Measurements from ENCODE around the gene FOXJ3. TPM values are rescaled to one million over a fixed set of nuclear protein-coding genes. Genes with fewer than 3 reads are reported as not detected.

The FOXJ3 gene
- total RNA-seq, 1 donor from 2014 or later = 59.9 TPM

GRCh38 chr1:42348498-42348897, 13.5 kb upstream of the FOXJ3 start:
- DNase-seq (ENCODE audit: extremely low spot score in 2 of 2) = no peak
- Histone ChIP-seq H3K4me1 (no peaks in the 10 kb centered on the region), H3K36me3 (no peaks in the 10 kb centered on the region), H3K4me3 (no peak overlapping the region), H3K9me3 (no peaks in the 10 kb centered on the region), H3K27me3 (no peaks in the 10 kb centered on the region), H3K27ac (no peak overlapping the region)
- intact Hi-C loops (cut with DNase I) = no loop called here
- TF ChIP-seq POLR2AphosphoS5 (IDR thresholded peaks at IDR 0.05; ENCODE audit: insufficient read depth in 1 of 2, low read depth in 1 of 2) = no peak
- TF ChIP-seq CTCF (IDR thresholded peaks at IDR 0.05) = no peak
- TF ChIP-seq POLR2A (IDR thresholded peaks at IDR 0.05) = no peak

GRCh38 chr1:42343049-42343448, 8.0 kb upstream of the FOXJ3 start:
- Histone ChIP-seq H3K36me3 (no peaks in the 10 kb centered on the region), H3K4me1 (no peaks in the 10 kb centered on the region), H3K27ac (no peak overlapping the region), H3K4me3 (no peak overlapping the region), H3K27me3 (no peaks in the 10 kb centered on the region), H3K9me3 (no peaks in the 10 kb centered on the region)
- DNase-seq (ENCODE audit: extremely low spot score in 2 of 2) = no peak
- intact Hi-C loops (cut with DNase I) = no loop called here
- TF ChIP-seq CTCF (IDR thresholded peaks at IDR 0.05) = no peak
- TF ChIP-seq POLR2A (IDR thresholded peaks at IDR 0.05) = no peak
- no peak for TF ChIP-seq POLR2AphosphoS5 (IDR thresholded peaks at IDR 0.05; ENCODE audit: insufficient read depth in 1 of 2, low read depth in 1 of 2)

- no peaks in the 10 kb centered on the region for H3K27me3 ChIP-seq
- H3K4me1 ChIP-seq = peaks cover 8% of the 10 kb centered on the region
- intact Hi-C loops (cut with DNase I) = no loop called here
- H3K9me3 ChIP-seq = no peaks in the 10 kb centered on the region
- TF ChIP-seq POLR2A (IDR thresholded peaks at IDR 0.05) (no peak), POLR2AphosphoS5 (IDR thresholded peaks at IDR 0.05; ENCODE audit: insufficient read depth in 1 of 2, low read depth in 1 of 2) (no peak), CTCF (IDR thresholded peaks at IDR 0.05) (no peak)
- H3K36me3 ChIP-seq = no peaks in the 10 kb centered on the region
- no peak overlapping the region for H3K4me3 ChIP-seq
- H3K27ac ChIP-seq = no peak overlapping the region
- no peak for DNase-seq (ENCODE audit: extremely low spot score in 2 of 2)
Observed at GRCh38 chr1:42340901-42341300, 5.9 kb upstream of the FOXJ3 start.

GRCh38 chr1:42340093-42340492, 5.1 kb upstream of the FOXJ3 start:
- Histone ChIP-seq H3K4me1 (peaks cover 11% of the 10 kb centered on the region), H3K36me3 (no peaks in the 10 kb centered on the region), H3K27me3 (no peaks in the 10 kb centered on the region), H3K27ac (no peak overlapping the region), H3K4me3 (no peak overlapping the region), H3K9me3 (no peaks in the 10 kb centered on the region)
- TF ChIP-seq POLR2A (IDR thresholded peaks at IDR 0.05) = no peak
- TF ChIP-seq POLR2AphosphoS5 (IDR thresholded peaks at IDR 0.05; ENCODE audit: insufficient read depth in 1 of 2, low read depth in 1 of 2) = peak in 1 of 2 donors; percentile 56
- TF ChIP-seq CTCF (IDR thresholded peaks at IDR 0.05) = no peak
- no peak for DNase-seq (ENCODE audit: extremely low spot score in 2 of 2)
- intact Hi-C loops (cut with DNase I) = no loop called here

GRCh38 chr1:42336978-42337377, 1.9 kb upstream of the FOXJ3 start:
- intact Hi-C loops (cut with DNase I) = no loop called here
- H3K9me3 ChIP-seq = no peaks in the 10 kb centered on the region

More at GRCh38 chr1:42336978-42337377, 1.9 kb upstream of the FOXJ3 start:
- DNase-seq (ENCODE audit: extremely low spot score in 2 of 2) = no peak
- Histone ChIP-seq H3K4me1 (peaks cover 33% of the 10 kb centered on the region), H3K27ac (no peak overlapping the region), H3K27me3 (no peaks in the 10 kb centered on the region), H3K36me3 (no peaks in the 10 kb centered on the region), H3K4me3 (no peak overlapping the region)
- TF ChIP-seq CTCF (IDR thresholded peaks at IDR 0.05) (no peak), POLR2A (IDR thresholded peaks at IDR 0.05) (no peak), POLR2AphosphoS5 (IDR thresholded peaks at IDR 0.05; ENCODE audit: insufficient read depth in 1 of 2, low read depth in 1 of 2) (no peak)

All from vagina (tissue), 2 donors.